Epithelial cell of proximal tubule (primary cell): ENCODE results near the gene AFAP1L2. TPM values are rescaled to one million over a fixed set of nuclear protein-coding genes. Genes with fewer than 3 reads are reported as not detected.

Source experiments
- DNase-seq: peaks from one replicate; pipeline ENCODE4 v3.0.0-alpha.2; 2011; ENCODE audit warnings: low read depth
- H3K4me3 ChIP-seq: 2 replicates; pipeline ENCODE4 v1.5.1; 2011; ENCODE audit warnings: low read depth, mild to moderate bottlenecking, low read length
- CTCF ChIP-seq: conservative IDR thresholded peaks from 2 replicates; pipeline ENCODE4 v1.5.1; 2012; ENCODE audit warnings: low read depth, mild to moderate bottlenecking, low read length
- total RNA-seq: library from RNA; depleted of rRNA; stranded (reverse); fragments of >200 nt; gene quantifications from 2 replicates; pipeline ENCODE4 v1.2.3, GENCODE V29; 2015

Gene AFAP1L2
- total RNA-seq, 1 donor from 2014 or later: 14.2 TPM

GRCh38 chr10:114347241-114347640, 57.1 kb downstream of the AFAP1L2 start:
- H3K4me3 ChIP-seq: no peak overlapping the region
- no peak for TF ChIP-seq CTCF
- no peak for DNase-seq

- DNase-seq: no peak
- no peak for TF ChIP-seq CTCF
- H3K4me3 ChIP-seq: no peak overlapping the region
These were observed 57.9 kb downstream of the AFAP1L2 start for GRCh38 chr10:114346176-114347031.

- no peak for DNase-seq
- no peak for TF ChIP-seq CTCF
- H3K4me3 ChIP-seq: no peak overlapping the region
These were observed 58.6 kb downstream of the AFAP1L2 start for GRCh38 chr10:114345701-114346100.

- no peak for TF ChIP-seq CTCF
- H3K4me3 ChIP-seq: no peak overlapping the region
- DNase-seq: no peak
These were observed 60.4 kb downstream of the AFAP1L2 start for GRCh38 chr10:114343623-114344505.

GRCh38 chr10:114342976-114343375, 61.3 kb downstream of the AFAP1L2 start:
- H3K4me3 ChIP-seq: no peak overlapping the region
- no peak for DNase-seq
- no peak for TF ChIP-seq CTCF

GRCh38 chr10:114340816-114341215, 63.5 kb downstream of the AFAP1L2 start:
- H3K4me3 ChIP-seq: no peak overlapping the region
- no peak for TF ChIP-seq CTCF
- DNase-seq: no peak
